ENCODE data around the gene SSBP3. TPM values are rescaled to one million over a fixed set of nuclear protein-coding genes. Genes with fewer than 3 reads are reported as not detected.
A peak's percentile ranks its signal among the peaks of the same experiment; 100 is the strongest.

SSBP3 gene
- total and polyA plus RNA-seq, 2 of the 13 experiments (the other 11 are each of a cell fraction or from before 2014, with no cell fraction given), result 8.5 to 17.6 TPM

GRCh38 chr1:54200519-54200997 lies 205.6 kb downstream of the SSBP3 start (continued):
- TF ChIP-seq AHDC1 (CRISPR knock-in tag; IDR thresholded peaks at IDR 0.05; ENCODE audit: borderline replicate concordance), result no peak
- TF ChIP-seq ZNF850 (CRISPR knock-in tag; conservative IDR thresholded peaks at IDR 0.05), result no peak
- TF ChIP-seq STAT6 (CRISPR knock-in tag; IDR thresholded peaks at IDR 0.05; ENCODE audit: borderline replicate concordance), result no peak
- no peak for TF ChIP-seq YEATS2 (CRISPR knock-in tag; IDR thresholded peaks at IDR 0.05; ENCODE audit: borderline replicate concordance)
- TF ChIP-seq ZNF639 (CRISPR knock-in tag; conservative IDR thresholded peaks at IDR 0.05), result no peak
- TF ChIP-seq TBP (CRISPR knock-in tag; IDR thresholded peaks at IDR 0.05), result no peak
- TF ChIP-seq TGIF2 (CRISPR knock-in tag; IDR thresholded peaks at IDR 0.05), result no peak
- TF ChIP-seq ZNF225 (CRISPR knock-in tag; IDR thresholded peaks at IDR 0.05), result peak; percentile 35; the same call in 1 of the 2 replicates
- no peak for TF ChIP-seq ATAD3A (CRISPR knock-in tag; IDR thresholded peaks at IDR 0.05)
- 0 out of 2 replicates have a peak, but pooled peaks have one; percentile 31 for TF ChIP-seq MTERF4 (CRISPR knock-in tag; IDR thresholded peaks at IDR 0.05)
- no peak for TF ChIP-seq TFE3 (CRISPR knock-in tag; IDR thresholded peaks at IDR 0.05)
- no peak for TF ChIP-seq SNAPC2 (CRISPR knock-in tag; IDR thresholded peaks at IDR 0.05)
